Measurements from ENCODE around the gene TBC1D22A. TPM values are rescaled to one million over a fixed set of nuclear protein-coding genes. Genes with fewer than 3 reads are reported as not detected.
"Not testable (repeated sequence)": the region's sequence is repeated elsewhere in the genome, so short reads cannot be mapped to it uniquely, and the experiment has no call there.

Gene TBC1D22A
- polyA plus RNA-seq, 4 donors, result 17.7 to 26.4 (median 21.0) TPM

DNA sequence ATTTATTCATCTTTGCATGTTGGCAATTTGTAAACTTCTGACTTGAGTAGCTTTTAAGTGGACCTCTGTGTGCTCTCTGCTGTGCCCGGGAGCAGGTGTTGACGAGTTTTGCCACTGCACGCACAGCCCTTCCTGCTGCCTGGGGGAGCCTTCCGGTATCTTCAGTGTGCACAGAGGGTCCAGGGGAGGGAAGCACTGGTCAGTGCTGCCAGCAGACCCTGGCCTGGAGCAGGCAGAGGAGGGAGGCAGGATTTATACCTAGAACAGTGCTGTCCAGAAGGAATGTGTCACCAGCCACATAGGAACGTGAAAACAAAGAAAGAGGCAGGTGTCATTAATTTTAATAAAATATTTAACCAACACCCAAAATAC is 403.6 kb downstream of the TBC1D22A start:
- Histone ChIP-seq H3K4me1 (ENCODE audit: control insufficient read depth in 3 of 3, insufficient read depth in 2 of 3, low read depth in 1 of 3, low read length in 2 of 3) (no peaks in the 10 kb centered on the region), H3K27me3 (ENCODE audit: control insufficient read depth in 3 of 3, insufficient read depth in 3 of 3, low read length in 3 of 3) (no peaks in the 10 kb centered on the region), H3K36me3 (ENCODE audit: control insufficient read depth in 3 of 3, insufficient read depth in 2 of 3, low read depth in 1 of 3, low read length in 3 of 3) (peaks cover 0 to 14% (median 0%) of the 10 kb centered on the region in 3 donors), H3K27ac (ENCODE audit: low read depth in 1 of 3, low read length in 2 of 3) (no peak overlapping the region), H3K4me3 (ENCODE audit: low read depth in 1 of 3, low read length in 3 of 3) (no peak overlapping the region), H3K9me3 (ENCODE audit: control insufficient read depth in 2 of 2, insufficient read depth in 1 of 2, low read depth in 1 of 2, low read length in 1 of 2) (no peaks in the 10 kb centered on the region)
- DNase-seq (no peak), FAIRE-seq (no peak)
- 85 to 92% (median 87%) methylated on average over 5 of the region's 5 CpGs for WGBS, 3 donors

DNA sequence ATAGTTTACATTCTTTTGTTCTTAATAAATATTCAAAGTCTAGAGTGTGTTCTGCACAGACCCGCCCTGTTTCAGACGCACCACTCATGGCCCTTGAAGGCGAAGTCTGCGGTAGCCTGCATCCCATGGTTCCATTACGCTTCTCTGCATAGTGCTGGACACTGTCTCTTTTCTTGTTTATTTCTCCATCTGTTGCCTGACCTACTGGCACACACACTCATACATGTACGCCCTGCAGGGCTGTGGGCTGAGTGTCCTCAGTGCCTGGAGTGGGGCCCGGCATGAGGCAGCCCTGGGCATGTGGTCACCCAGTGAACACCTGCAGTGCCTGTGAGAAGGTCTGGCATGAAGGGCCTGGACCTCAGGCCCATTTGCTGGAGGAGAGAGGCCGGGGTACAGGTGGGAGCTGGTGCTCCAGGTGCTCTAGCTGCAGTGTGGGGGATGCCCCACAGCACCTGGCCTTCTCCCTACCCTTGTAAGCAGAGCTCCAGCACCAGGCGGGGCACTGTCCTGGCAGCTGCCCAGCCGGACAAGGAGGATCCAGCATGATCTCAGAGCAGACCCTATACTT is 404.1 kb downstream of the TBC1D22A start:
- 92 to 96% (median 95%) methylated on average over 10 of the region's 10 CpGs for WGBS, 3 donors
- DNase-seq, result no peak
- Histone ChIP-seq H3K4me3 (ENCODE audit: low read depth in 1 of 3, low read length in 3 of 3) (no peak overlapping the region), H3K9me3 (ENCODE audit: control insufficient read depth in 2 of 2, insufficient read depth in 1 of 2, low read depth in 1 of 2, low read length in 1 of 2) (no peaks in the 10 kb centered on the region), H3K27me3 (ENCODE audit: control insufficient read depth in 3 of 3, insufficient read depth in 3 of 3, low read length in 3 of 3) (no peaks in the 10 kb centered on the region), H3K4me1 (ENCODE audit: control insufficient read depth in 3 of 3, insufficient read depth in 2 of 3, low read depth in 1 of 3, low read length in 2 of 3) (no peaks in the 10 kb centered on the region), H3K36me3 (ENCODE audit: control insufficient read depth in 3 of 3, insufficient read depth in 2 of 3, low read depth in 1 of 3, low read length in 3 of 3) (peaks cover 0 to 16% (median 0%) of the 10 kb centered on the region in 3 donors), H3K27ac (ENCODE audit: low read depth in 1 of 3, low read length in 2 of 3) (no peak overlapping the region)
- FAIRE-seq, result no peak

DNA sequence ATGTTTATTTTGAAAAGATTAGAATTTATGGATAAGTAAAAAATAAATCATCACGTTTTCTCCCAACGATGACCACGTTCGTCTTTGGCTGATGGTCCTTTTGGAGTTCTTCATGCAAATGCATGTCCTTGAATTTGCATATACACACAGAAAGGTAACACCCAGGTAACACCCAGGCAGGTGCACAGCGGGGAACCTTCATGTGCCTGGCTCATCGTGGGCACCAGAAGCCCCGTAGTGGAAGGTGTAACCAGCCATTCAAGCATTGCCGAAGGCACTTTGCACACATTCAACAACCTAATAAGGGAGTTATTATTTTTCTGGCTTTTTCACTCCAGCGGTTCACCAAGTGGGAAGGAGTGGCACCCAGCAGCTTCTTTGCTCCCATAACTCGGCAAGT is 404.6 kb downstream of the TBC1D22A start:
- 94 to 97% (median 96%) methylated on average over 10 of the region's 10 CpGs for WGBS, 3 donors
- Histone ChIP-seq H3K27ac (ENCODE audit: low read depth in 1 of 3, low read length in 2 of 3) (no peak overlapping the region), H3K4me1 (ENCODE audit: control insufficient read depth in 3 of 3, insufficient read depth in 2 of 3, low read depth in 1 of 3, low read length in 2 of 3) (no peaks in the 10 kb centered on the region), H3K9me3 (ENCODE audit: control insufficient read depth in 2 of 2, insufficient read depth in 1 of 2, low read depth in 1 of 2, low read length in 1 of 2) (no peaks in the 10 kb centered on the region), H3K27me3 (ENCODE audit: control insufficient read depth in 3 of 3, insufficient read depth in 3 of 3, low read length in 3 of 3) (no peaks in the 10 kb centered on the region), H3K4me3 (ENCODE audit: low read depth in 1 of 3, low read length in 3 of 3) (no peak overlapping the region), H3K36me3 (ENCODE audit: control insufficient read depth in 3 of 3, insufficient read depth in 2 of 3, low read depth in 1 of 3, low read length in 3 of 3) (peaks cover 0 to 16% (median 0%) of the 10 kb centered on the region in 3 donors)
- no peak for FAIRE-seq
- DNase-seq, result no peak

DNA sequence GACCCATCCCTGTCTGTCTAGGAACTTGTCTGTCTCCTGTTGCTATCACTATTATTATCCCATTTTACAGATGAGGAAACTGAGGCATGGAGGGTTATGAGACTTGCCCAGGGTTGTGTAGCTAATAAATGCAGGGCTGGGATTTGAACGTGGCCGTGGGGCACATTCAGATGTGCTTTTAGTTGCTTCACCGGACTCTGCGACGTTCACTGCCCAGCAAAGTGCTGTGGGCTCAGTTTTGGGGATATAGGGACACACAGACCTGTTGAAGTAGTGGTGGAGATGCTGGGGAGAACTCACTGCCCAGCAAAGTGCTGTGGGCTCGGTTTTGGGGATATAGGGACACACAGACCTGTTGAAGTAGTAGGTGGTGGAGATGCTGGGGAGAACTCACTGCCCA is 405.5 kb downstream of the TBC1D22A start:
- not testable (repeated sequence) for H3K27ac ChIP-seq (ENCODE audit: low read depth in 1 of 3, low read length in 2 of 3); DNase-seq; H3K27me3 ChIP-seq (ENCODE audit: control insufficient read depth in 3 of 3, insufficient read depth in 3 of 3, low read length in 3 of 3); FAIRE-seq; H3K4me3 ChIP-seq (ENCODE audit: low read depth in 1 of 3, low read length in 3 of 3); H3K9me3 ChIP-seq (ENCODE audit: control insufficient read depth in 2 of 2, insufficient read depth in 1 of 2, low read depth in 1 of 2, low read length in 1 of 2); H3K4me1 ChIP-seq (ENCODE audit: control insufficient read depth in 3 of 3, insufficient read depth in 2 of 3, low read depth in 1 of 3, low read length in 2 of 3)
- peaks cover 0 to 16% (median 0%) of the 10 kb centered on the region in 3 donors for H3K36me3 ChIP-seq (ENCODE audit: control insufficient read depth in 3 of 3, insufficient read depth in 2 of 3, low read depth in 1 of 3, low read length in 3 of 3)
- WGBS, 3 donors, result 91 to 97% (median 96%) methylated on average over 6 of the region's 6 CpGs

DNA sequence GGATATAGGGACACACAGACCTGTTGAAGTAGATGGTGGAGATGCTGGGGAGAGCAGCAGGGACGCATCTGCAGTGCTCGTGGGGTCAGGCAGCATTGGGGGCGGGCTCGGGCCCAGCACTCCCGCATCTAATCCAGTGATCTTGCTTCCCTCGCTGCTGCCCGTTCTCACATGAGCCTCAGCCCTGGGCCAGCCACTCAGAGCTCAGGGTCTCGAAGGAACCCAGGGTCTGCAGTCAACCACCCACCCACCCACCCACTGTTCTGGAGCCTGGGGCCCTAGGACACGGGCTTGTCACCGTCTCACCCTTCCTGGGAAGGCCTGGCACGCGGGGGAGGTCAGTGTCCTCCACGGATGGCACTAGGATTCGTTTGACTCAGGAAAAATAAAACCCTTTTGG is 406.0 kb downstream of the TBC1D22A start:
- Histone ChIP-seq H3K36me3 (ENCODE audit: control insufficient read depth in 3 of 3, insufficient read depth in 2 of 3, low read depth in 1 of 3, low read length in 3 of 3) (peaks cover 0 to 17% (median 0%) of the 10 kb centered on the region in 3 donors), H3K27me3 (ENCODE audit: control insufficient read depth in 3 of 3, insufficient read depth in 3 of 3, low read length in 3 of 3) (no peaks in the 10 kb centered on the region), H3K27ac (ENCODE audit: low read depth in 1 of 3, low read length in 2 of 3) (no peak overlapping the region), H3K9me3 (ENCODE audit: control insufficient read depth in 2 of 2, insufficient read depth in 1 of 2, low read depth in 1 of 2, low read length in 1 of 2) (no peaks in the 10 kb centered on the region), H3K4me1 (ENCODE audit: control insufficient read depth in 3 of 3, insufficient read depth in 2 of 3, low read depth in 1 of 3, low read length in 2 of 3) (no peaks in the 10 kb centered on the region), H3K4me3 (ENCODE audit: low read depth in 1 of 3, low read length in 3 of 3) (no peak overlapping the region)
- 96 to 99% (median 97%) methylated on average over 12 to 14 of the region's 14 CpGs for WGBS, 3 donors
- FAIRE-seq (no peak), DNase-seq (no peak)

DNA sequence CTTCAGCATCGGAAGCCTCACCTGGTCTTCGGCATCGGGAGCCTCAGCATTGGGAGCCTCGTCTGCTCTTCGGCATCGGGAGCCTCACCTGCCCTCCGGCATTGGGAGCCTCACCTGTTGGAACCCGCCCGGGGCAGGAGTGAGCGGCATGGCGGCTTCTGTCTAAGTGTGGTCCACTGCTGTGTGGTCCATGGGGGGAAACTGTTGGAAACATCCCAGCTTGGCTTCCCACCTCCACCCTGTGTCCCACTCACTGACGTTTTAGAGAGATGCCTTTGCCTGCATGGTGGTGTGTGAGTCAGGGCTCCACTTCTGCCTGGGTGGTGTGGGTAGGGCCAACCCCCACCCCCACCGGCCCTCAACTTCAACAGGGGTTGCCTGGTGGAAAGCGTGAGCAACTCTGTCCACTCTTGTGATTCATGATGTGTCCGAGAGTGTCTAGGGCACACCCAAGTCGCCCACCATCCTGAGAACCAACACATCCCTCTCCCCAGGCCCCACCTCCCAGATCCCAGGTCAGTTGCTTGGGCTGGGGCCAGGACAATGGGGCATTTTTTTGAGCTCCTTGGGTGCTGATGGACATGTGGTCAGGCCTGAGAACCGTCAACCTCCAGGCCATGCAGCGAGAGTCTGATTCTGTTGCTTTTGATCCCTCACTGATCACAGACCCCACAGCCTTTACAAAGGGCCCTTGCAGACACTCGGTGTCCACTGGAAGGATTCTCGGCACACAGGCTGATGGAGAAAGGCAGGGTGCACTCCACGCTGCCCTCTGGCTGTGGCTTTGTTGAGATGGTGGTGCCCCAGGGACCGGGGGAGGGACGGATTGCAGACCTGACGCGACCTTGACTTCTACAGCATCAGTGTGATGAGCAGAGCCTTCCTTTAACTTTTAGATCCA is 406.7 kb downstream of the TBC1D22A start:
- 91 to 93% (median 92%) methylated on average over 25 of the region's 25 CpGs for WGBS, 3 donors

DNA sequence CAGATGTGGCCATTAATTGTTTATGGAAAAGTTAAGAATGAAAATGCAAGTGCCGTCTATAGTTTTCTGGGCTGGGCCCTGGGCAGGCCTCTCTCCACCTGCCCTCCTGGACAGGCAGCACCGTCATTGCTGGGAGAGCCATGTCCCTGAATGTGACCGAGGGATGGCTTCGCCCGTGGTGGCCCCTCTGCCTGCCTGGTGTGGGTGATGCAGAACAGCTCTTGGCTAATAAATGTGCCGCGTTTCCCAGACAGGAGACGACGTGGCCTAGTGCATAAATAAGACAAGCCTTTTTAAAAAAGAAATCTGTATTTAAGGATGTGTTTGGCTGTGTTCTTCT is 407.3 kb downstream of the TBC1D22A start:
- FAIRE-seq (no peak), DNase-seq (no peak)
- Histone ChIP-seq H3K9me3 (ENCODE audit: control insufficient read depth in 2 of 2, insufficient read depth in 1 of 2, low read depth in 1 of 2, low read length in 1 of 2) (no peaks in the 10 kb centered on the region), H3K4me1 (ENCODE audit: control insufficient read depth in 3 of 3, insufficient read depth in 2 of 3, low read depth in 1 of 3, low read length in 2 of 3) (no peaks in the 10 kb centered on the region), H3K27ac (ENCODE audit: low read depth in 1 of 3, low read length in 2 of 3) (no peak overlapping the region), H3K36me3 (ENCODE audit: control insufficient read depth in 3 of 3, insufficient read depth in 2 of 3, low read depth in 1 of 3, low read length in 3 of 3) (peaks cover 0 to 28% (median 0%) of the 10 kb centered on the region in 3 donors), H3K27me3 (ENCODE audit: control insufficient read depth in 3 of 3, insufficient read depth in 3 of 3, low read length in 3 of 3) (no peaks in the 10 kb centered on the region), H3K4me3 (ENCODE audit: low read depth in 1 of 3, low read length in 3 of 3) (no peak overlapping the region)
- WGBS, 3 donors, result 94 to 96% (median 94%) methylated on average over 9 of the region's 9 CpGs

More for the DNA sequence above, 406.7 kb downstream of the TBC1D22A start:
- Histone ChIP-seq H3K4me3 (ENCODE audit: low read depth in 1 of 3, low read length in 3 of 3) (no peak overlapping the region), H3K9me3 (ENCODE audit: control insufficient read depth in 2 of 2, insufficient read depth in 1 of 2, low read depth in 1 of 2, low read length in 1 of 2) (no peaks in the 10 kb centered on the region), H3K4me1 (ENCODE audit: control insufficient read depth in 3 of 3, insufficient read depth in 2 of 3, low read depth in 1 of 3, low read length in 2 of 3) (no peaks in the 10 kb centered on the region), H3K36me3 (ENCODE audit: control insufficient read depth in 3 of 3, insufficient read depth in 2 of 3, low read depth in 1 of 3, low read length in 3 of 3) (peaks cover 0 to 24% (median 0%) of the 10 kb centered on the region in 3 donors), H3K27ac (ENCODE audit: low read depth in 1 of 3, low read length in 2 of 3) (no peak overlapping the region), H3K27me3 (ENCODE audit: control insufficient read depth in 3 of 3, insufficient read depth in 3 of 3, low read length in 3 of 3) (no peaks in the 10 kb centered on the region)
- DNase-seq, result no peak
- no peak for FAIRE-seq

DNA sequence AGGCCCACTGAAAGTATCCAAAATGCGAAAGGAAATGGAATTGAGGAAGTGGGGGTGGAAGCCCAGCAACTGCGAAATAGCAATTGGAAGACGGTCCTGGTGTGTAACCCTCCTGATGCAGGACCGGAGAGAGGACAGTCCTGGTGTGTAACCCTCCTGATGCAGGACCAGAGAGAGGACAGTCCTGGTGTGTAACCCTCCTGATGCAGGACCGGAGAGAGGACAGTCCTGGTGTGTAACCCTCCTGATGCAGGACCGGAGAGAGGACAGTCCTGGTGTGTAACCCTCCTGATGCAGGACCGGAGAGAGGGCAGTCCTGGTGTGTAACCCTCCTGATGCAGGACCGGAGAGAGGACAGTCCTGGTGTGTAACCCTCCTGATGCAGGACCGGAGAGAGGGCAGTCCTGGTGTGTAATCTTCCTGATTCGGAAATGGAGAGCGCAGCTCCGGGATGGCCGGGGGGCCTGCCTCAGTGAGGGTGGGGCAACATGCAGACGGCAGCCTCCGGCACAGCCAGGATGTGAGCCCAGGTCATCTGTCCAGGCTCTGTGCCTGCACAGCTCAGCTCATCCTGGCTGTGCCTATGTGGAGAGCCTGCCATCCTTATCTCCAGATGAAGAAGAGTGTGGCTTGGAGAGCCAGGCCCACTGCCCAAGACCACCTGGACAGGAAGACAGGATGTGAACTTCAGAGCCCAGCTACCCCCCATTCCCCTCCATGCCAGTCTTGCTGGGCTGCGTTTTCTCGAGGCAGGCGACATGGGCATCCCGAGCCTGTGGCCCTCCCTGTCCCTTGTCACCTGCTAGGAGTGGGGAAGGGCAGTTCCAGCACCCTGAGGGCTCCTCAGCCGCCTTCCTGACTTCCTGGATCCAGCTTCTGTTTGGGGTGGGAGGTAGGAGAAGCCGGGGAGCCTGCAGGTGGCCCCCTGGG is 408.3 kb downstream of the TBC1D22A start:
- DNase-seq, result not testable (repeated sequence)
- 87 to 94% (median 88%) methylated on average over 20 to 21 of the region's 21 CpGs for WGBS, 3 donors

More for the DNA sequence above, 408.3 kb downstream of the TBC1D22A start:
- H3K4me3 ChIP-seq (ENCODE audit: low read depth in 1 of 3, low read length in 3 of 3); H3K27me3 ChIP-seq (ENCODE audit: control insufficient read depth in 3 of 3, insufficient read depth in 3 of 3, low read length in 3 of 3); H3K27ac ChIP-seq (ENCODE audit: low read depth in 1 of 3, low read length in 2 of 3); H3K4me1 ChIP-seq (ENCODE audit: control insufficient read depth in 3 of 3, insufficient read depth in 2 of 3, low read depth in 1 of 3, low read length in 2 of 3); FAIRE-seq; H3K9me3 ChIP-seq (ENCODE audit: control insufficient read depth in 2 of 2, insufficient read depth in 1 of 2, low read depth in 1 of 2, low read length in 1 of 2): not testable (repeated sequence)
- peaks cover 0 to 38% (median 0%) of the 10 kb centered on the region in 3 donors for H3K36me3 ChIP-seq (ENCODE audit: control insufficient read depth in 3 of 3, insufficient read depth in 2 of 3, low read depth in 1 of 3, low read length in 3 of 3)
